Keratinocyte (primary cell): Measurements from ENCODE around the gene CISH. TPM values are rescaled to one million over a fixed set of nuclear protein-coding genes. Genes with fewer than 3 reads are reported as not detected.
A peak's percentile ranks its signal among the peaks of the same experiment; 100 is the strongest.

Source experiments
- DNase-seq: peaks from one replicate; pipeline ENCODE4 v3.0.0-alpha.2; 2011; ENCODE audit warnings: low read depth, missing footprints, low spot score
- FAIRE-seq: peaks from 2 replicates; lab custom pipeline; 2011; peaks lifted over from hg19 to GRCh38; lab: Jason Lieb, UNC
- H2AFZ ChIP-seq: 2 replicates; pipeline ENCODE4 v1.6.0; 2012; ENCODE audit warnings: low read length, control low read depth, inconsistent platforms; ENCODE audit not compliant: control insufficient read depth
- H3K27ac ChIP-seq: 2 replicates; pipeline ENCODE4 v1.5.1; 2011; ENCODE audit warnings: low read length; ENCODE audit not compliant: control insufficient read depth, insufficient read depth
- H3K27me3 ChIP-seq: 3 replicates; pipeline ENCODE4 v1.6.0; 2011; ENCODE audit warnings: low read length; ENCODE audit not compliant: control insufficient read depth, insufficient read depth; ENCODE audit errors: extremely low read depth
- H3K36me3 ChIP-seq, 2 experiments: 2 replicates in 1 of 2; 3 replicates in 1 of 2; pipeline ENCODE4 v1.5.1; 2011; ENCODE audit warnings: low read length in 2 of 2, mild to moderate bottlenecking in 1 of 2; ENCODE audit not compliant: control insufficient read depth in 2 of 2, insufficient read depth in 2 of 2; ENCODE audit errors: extremely low read depth in 1 of 2
- H3K4me1 ChIP-seq: 3 replicates; pipeline ENCODE4 v1.5.1; 2011; ENCODE audit warnings: low read length; ENCODE audit not compliant: control insufficient read depth, insufficient read depth; ENCODE audit errors: extremely low read depth
- H3K4me2 ChIP-seq: 3 replicates; pipeline ENCODE4 v1.6.0; 2011; ENCODE audit warnings: low read depth, low read length; ENCODE audit not compliant: control insufficient read depth, insufficient read depth; ENCODE audit errors: extremely low read depth
- H3K4me3 ChIP-seq, 3 experiments: fragments of 200-600 bp in 1 of 3; sonication (generic) in 1 of 3; 2 replicates in 2 of 3; 3 replicates in 1 of 3; pipeline ENCODE4 v1.5.1; 2011 to 2016; ENCODE audit warnings: low read length in 3 of 3, mild to moderate bottlenecking in 3 of 3, control low read depth in 2 of 3, inconsistent platforms in 1 of 3, low read depth in 1 of 3, mixed read lengths in 1 of 3, mixed run types in 1 of 3, moderate library complexity in 1 of 3; ENCODE audit not compliant: control insufficient read depth in 2 of 3, insufficient read depth in 2 of 3; ENCODE audit errors: extremely low read depth in 1 of 3
- H3K79me2 ChIP-seq: 2 replicates; pipeline ENCODE4 v1.6.0; 2012; ENCODE audit warnings: low read length; ENCODE audit not compliant: control insufficient read depth, insufficient read depth
- H3K9ac ChIP-seq: 3 replicates; pipeline ENCODE4 v1.6.0; 2011; ENCODE audit warnings: low read length; ENCODE audit not compliant: control insufficient read depth, insufficient read depth; ENCODE audit errors: extremely low read depth
- H3K9me1 ChIP-seq: 3 replicates; pipeline ENCODE4 v1.6.0; 2011; ENCODE audit warnings: low read length; ENCODE audit not compliant: control insufficient read depth, insufficient read depth; ENCODE audit errors: extremely low read depth
- H3K9me3 ChIP-seq: 2 replicates; pipeline ENCODE4 v1.5.1; 2012; ENCODE audit warnings: low read depth, low read length; ENCODE audit not compliant: control insufficient read depth
- H4K20me1 ChIP-seq: 3 replicates; pipeline ENCODE4 v1.6.0; 2011; ENCODE audit warnings: low read length; ENCODE audit not compliant: control insufficient read depth, insufficient read depth; ENCODE audit errors: extremely low read depth
- EZH2 ChIP-seq: IDR thresholded peaks from one replicate; pipeline ENCODE4 v1.6.1; 2012; ENCODE audit warnings: inconsistent platforms, mild to moderate bottlenecking, low read length, moderate library complexity
- dilution Hi-C: fragments of 300-500 bp; cut with MboI; formaldehyde crosslinking; loops from one replicate; pipeline ENCODE4 v1.7.0; 2020; ENCODE audit warnings: low sequenced_read_pairs; ENCODE audit not compliant: extremely low pct_ligation_motif_present
- polyA plus RNA-seq, 5 experiments: library from polyadenylated mRNA; depleted of rRNA in 3 of 5; stranded (reverse) in 3 of 5; stranded (forward) in 1 of 5; unstranded in 1 of 5; fragments of >200 nt; gene quantifications; 1 replicate in 1 of 5; 2 replicates in 3 of 5; 3 replicates in 1 of 5; pipeline versions ENCODE4 v1.2.1 to v1.2.3, GENCODE V29; 2011 to 2012; ENCODE audit warnings: missing spikeins in 2 of 5, low read depth in 1 of 5, low replicate concordance in 1 of 5
- TF ChIP-seq, protein P1 (sequence below), 3 experiments: IDR thresholded peaks in 1 of 3; conservative IDR thresholded peaks in 1 of 3; optimal IDR thresholded peaks in 1 of 3; 2 replicates in 2 of 3; 3 replicates in 1 of 3; pipeline versions ENCODE3 to v1.5.1; 2011; ENCODE audit warnings: low read length in 3 of 3, mild to moderate bottlenecking in 3 of 3, moderate library complexity in 2 of 3, control low read depth in 1 of 3, inconsistent platforms in 1 of 3; ENCODE audit not compliant: insufficient read depth in 2 of 3; ENCODE audit errors: extremely low read depth in 1 of 3

The CISH gene
- polyA plus RNA-seq, 1 donor (not counting 4 experiments of a cell fraction or from before 2014, with no cell fraction given), result 1.8 TPM

DNA sequence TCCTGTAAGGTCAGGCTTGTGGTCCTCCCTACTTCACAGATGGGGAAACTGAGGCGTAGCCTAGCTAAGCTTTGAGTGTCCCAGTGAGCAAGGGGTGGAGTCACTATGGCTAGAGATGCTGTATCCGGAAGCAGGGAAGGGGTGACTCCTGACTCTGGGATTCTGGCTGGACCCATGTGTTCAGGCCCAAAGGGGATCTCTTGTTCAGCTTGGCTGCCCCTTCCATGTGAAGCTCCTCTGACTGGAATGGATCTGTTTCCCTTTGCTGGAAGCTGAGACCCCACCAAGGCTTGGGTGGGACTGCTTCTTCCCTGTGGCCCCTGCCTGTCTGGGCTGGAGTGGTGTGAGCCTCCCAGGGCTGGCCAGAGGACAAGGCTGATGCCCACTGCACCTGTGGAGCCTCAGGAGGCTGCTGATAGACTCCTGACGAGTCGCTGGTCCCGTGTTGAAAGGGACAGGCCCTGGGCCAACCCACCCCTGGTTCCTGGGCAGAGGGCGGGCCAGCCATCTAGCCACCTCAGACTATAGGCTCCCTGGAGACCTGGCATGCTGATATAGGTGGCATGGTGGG lies 6.4 kb upstream of the CISH start:
- Histone ChIP-seq H3K27ac (peak overlapping the region; percentile 77), H3K9ac (peak overlapping the region; percentile 88), H3K27me3 (no peaks in the 10 kb centered on the region), H3K79me2 (peaks cover 36% of the 10 kb centered on the region), H3K4me1 (peaks cover 27% of the 10 kb centered on the region), H3K4me3 (peak overlapping the region; percentile 79 to 91 (median 85)), H3K4me2 (peak overlapping the region; percentile 66), H3K36me3 (peaks cover 10 to 11% of the 10 kb centered on the region in 2 experiments), H4K20me1 (no peaks in the 10 kb centered on the region), H3K9me1 (no peaks in the 10 kb centered on the region), H3K9me3 (no peaks in the 10 kb centered on the region), H2AFZ (no peak overlapping the region)
- dilution Hi-C loops, result loop anchor here (25.0 kb wide), 1 partner anchor 769 kb away; the partner anchor contains the start of genes MANF and RBM15B
- no peak for TF ChIP-seq EZH2
- TF ChIP-seq, protein P1, sequence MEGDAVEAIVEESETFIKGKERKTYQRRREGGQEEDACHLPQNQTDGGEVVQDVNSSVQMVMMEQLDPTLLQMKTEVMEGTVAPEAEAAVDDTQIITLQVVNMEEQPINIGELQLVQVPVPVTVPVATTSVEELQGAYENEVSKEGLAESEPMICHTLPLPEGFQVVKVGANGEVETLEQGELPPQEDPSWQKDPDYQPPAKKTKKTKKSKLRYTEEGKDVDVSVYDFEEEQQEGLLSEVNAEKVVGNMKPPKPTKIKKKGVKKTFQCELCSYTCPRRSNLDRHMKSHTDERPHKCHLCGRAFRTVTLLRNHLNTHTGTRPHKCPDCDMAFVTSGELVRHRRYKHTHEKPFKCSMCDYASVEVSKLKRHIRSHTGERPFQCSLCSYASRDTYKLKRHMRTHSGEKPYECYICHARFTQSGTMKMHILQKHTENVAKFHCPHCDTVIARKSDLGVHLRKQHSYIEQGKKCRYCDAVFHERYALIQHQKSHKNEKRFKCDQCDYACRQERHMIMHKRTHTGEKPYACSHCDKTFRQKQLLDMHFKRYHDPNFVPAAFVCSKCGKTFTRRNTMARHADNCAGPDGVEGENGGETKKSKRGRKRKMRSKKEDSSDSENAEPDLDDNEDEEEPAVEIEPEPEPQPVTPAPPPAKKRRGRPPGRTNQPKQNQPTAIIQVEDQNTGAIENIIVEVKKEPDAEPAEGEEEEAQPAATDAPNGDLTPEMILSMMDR (optimal IDR thresholded peaks at IDR 0.05 in 1 of 3, IDR thresholded peaks at IDR 0.05 in 1 of 3, conservative IDR thresholded peaks at IDR 0.05 in 1 of 3; ENCODE audit: extremely low read depth in 1 of 3, insufficient read depth in 2 of 3, low read length in 3 of 3), result no peak
- no peak for DNase-seq
- peak; percentile 41 for FAIRE-seq

DNA sequence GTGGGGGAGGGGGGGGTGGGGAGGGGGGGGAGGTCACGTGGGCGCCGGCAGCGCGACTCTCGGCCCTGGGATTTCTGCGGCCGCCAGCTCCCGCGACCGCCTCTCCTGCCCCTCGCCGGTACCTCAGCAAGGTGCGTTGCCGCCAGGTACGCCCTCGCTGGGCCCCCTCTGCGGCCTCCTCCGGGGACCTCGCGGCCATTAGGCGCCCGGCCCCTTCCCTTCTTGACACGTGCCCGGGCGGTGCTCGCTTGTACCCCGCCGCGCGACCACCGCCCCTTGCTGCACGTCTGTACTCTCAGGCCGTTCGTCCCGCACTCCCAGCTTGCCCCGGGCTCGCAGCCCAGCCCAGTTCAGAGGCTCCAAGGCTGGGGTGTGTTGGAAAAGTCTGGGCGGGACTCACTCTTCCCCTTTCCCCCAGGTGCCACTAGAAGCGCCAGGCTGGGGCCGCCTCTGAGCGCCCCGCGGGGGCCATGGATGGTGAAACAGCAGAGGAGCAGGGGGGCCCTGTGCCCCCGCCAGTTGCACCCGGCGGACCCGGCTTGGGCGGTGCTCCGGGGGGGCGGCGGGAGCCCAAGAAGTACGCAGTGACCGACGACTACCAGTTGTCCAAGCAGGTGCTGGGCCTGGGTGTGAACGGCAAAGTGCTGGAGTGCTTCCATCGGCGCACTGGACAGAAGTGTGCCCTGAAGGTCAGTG lies 5.7 kb upstream of the CISH start, which contains the start of gene MAPKAPK3:
MAPKAPK3 (plus strand) TSS at position 56 of the 696 bp plus-strand sequence; CDS start at position 471, 415 bp downstream.
- Histone ChIP-seq H3K4me3 (peak within 1 kb of the TSS; percentile 79 to 91 (median 85)), H3K9me1 (no peaks in the 10 kb centered on the region), H3K4me2 (peak within 1 kb of the TSS; percentile 88), H2AFZ (peak within 1 kb of the TSS; percentile 81), H3K9me3 (no peaks in the 10 kb centered on the region), H3K27ac (peak within 1 kb of the TSS; percentile 77), H4K20me1 (no peaks in the 10 kb centered on the region), H3K9ac (peak within 1 kb of the TSS; percentile 88), H3K36me3 (peaks cover 7 to 11% of the 10 kb centered on the region in 2 experiments), H3K27me3 (no peaks in the 10 kb centered on the region), H3K4me1 (peaks cover 25% of the 10 kb centered on the region), H3K79me2 (peaks cover 34% of the 10 kb centered on the region)
- TF ChIP-seq, protein P1 (optimal IDR thresholded peaks at IDR 0.05 in 1 of 3, IDR thresholded peaks at IDR 0.05 in 1 of 3, conservative IDR thresholded peaks at IDR 0.05 in 1 of 3; ENCODE audit: extremely low read depth in 1 of 3, insufficient read depth in 2 of 3, low read length in 3 of 3), result no peak
- no peak for TF ChIP-seq EZH2
- FAIRE-seq, result no peak
- DNase-seq, result no peak
- dilution Hi-C loops, result loop anchor here (25.0 kb wide), 1 partner anchor 770 kb away; the partner anchor contains the start of genes MANF and RBM15B
